Trophoblast cell (in vitro differentiated cells and primary cell): ENCODE measurements around the gene SLC4A8.
A peak's percentile ranks its signal among the peaks of the same experiment; 100 is the strongest.

Experiments used
- DNase-seq, 2 donors: peaks; one replicate each; pipeline ENCODE4 v3.0.0-alpha.2; 2016
- H2AFZ ChIP-seq: 2 replicates; pipeline ENCODE4 v1.6.1; 2013; ENCODE audit warnings: low read length, moderate library complexity, mild to moderate bottlenecking; ENCODE audit not compliant: insufficient read depth, poor library complexity
- H2AK5ac ChIP-seq: 2 replicates; pipeline ENCODE4 v1.6.1; 2013; ENCODE audit warnings: mild to moderate bottlenecking, low read length
- H2BK120ac ChIP-seq: 2 replicates; pipeline ENCODE4 v1.6.1; 2013; ENCODE audit warnings: low read length, mild to moderate bottlenecking, moderate library complexity; ENCODE audit not compliant: insufficient read depth, poor library complexity
- H2BK12ac ChIP-seq: 2 replicates; pipeline ENCODE4 v1.6.1; 2013; ENCODE audit warnings: mild to moderate bottlenecking, low read length, moderate library complexity
- H2BK5ac ChIP-seq: 2 replicates; pipeline ENCODE4 v1.6.1; 2013; ENCODE audit warnings: low read length, low read depth, moderate library complexity, mild to moderate bottlenecking; ENCODE audit not compliant: poor library complexity
- H3K14ac ChIP-seq: 2 replicates; pipeline ENCODE4 v1.6.1; 2013; ENCODE audit warnings: mild to moderate bottlenecking, low read length
- H3K18ac ChIP-seq: 2 replicates; pipeline ENCODE4 v1.6.1; 2013; ENCODE audit warnings: mild to moderate bottlenecking, low read length
- H3K23ac ChIP-seq: 2 replicates; pipeline ENCODE4 v1.6.1; 2013; ENCODE audit warnings: low read length
- H3K27ac ChIP-seq: 2 replicates; pipeline ENCODE4 v1.5.1; 2013; ENCODE audit warnings: low read depth, mild to moderate bottlenecking, inconsistent platforms, low read length, moderate library complexity
- H3K27me3 ChIP-seq: 2 replicates; pipeline ENCODE4 v1.6.1; 2013; ENCODE audit warnings: inconsistent platforms, mild to moderate bottlenecking, low read length, moderate library complexity; ENCODE audit not compliant: insufficient read depth
- H3K36me3 ChIP-seq, 2 experiments: 1 replicate in 1 of 2; 2 replicates in 1 of 2; pipeline ENCODE4 v1.6.1; 2013; ENCODE audit warnings: low read length in 2 of 2, mild to moderate bottlenecking in 2 of 2, moderate library complexity in 1 of 2; ENCODE audit not compliant: insufficient read depth in 2 of 2, control insufficient read depth in 1 of 2
- H3K4ac ChIP-seq: 2 replicates; pipeline ENCODE4 v1.6.1; 2013; ENCODE audit warnings: low read depth, mild to moderate bottlenecking, low read length, moderate library complexity
- H3K4me1 ChIP-seq, 2 experiments: 1 replicate in 1 of 2; 2 replicates in 1 of 2; pipeline ENCODE4 v1.6.1; 2013; ENCODE audit warnings: low read length in 2 of 2, mild to moderate bottlenecking in 2 of 2, moderate library complexity in 1 of 2; ENCODE audit not compliant: insufficient read depth in 2 of 2, control insufficient read depth in 1 of 2
- H3K4me2 ChIP-seq: 2 replicates; pipeline ENCODE4 v1.6.1; 2013; ENCODE audit warnings: inconsistent platforms, mild to moderate bottlenecking, low read length, moderate library complexity
- H3K4me3 ChIP-seq: 2 replicates; pipeline ENCODE4 v1.5.1; 2013; ENCODE audit warnings: mild to moderate bottlenecking, low read depth, low read length, inconsistent platforms
- H3K79me1 ChIP-seq: one replicate; pipeline ENCODE4 v1.6.1; 2013; ENCODE audit warnings: low read length
- H3K79me2 ChIP-seq: 2 replicates; pipeline ENCODE4 v1.6.1; 2013; ENCODE audit warnings: low read length, mild to moderate bottlenecking; ENCODE audit not compliant: control insufficient read depth, insufficient read depth, poor library complexity
- H3K9ac ChIP-seq: 2 replicates; pipeline ENCODE4 v1.6.1; 2013; ENCODE audit warnings: mild to moderate bottlenecking, low read length
- H3K9me3 ChIP-seq: 2 replicates; pipeline ENCODE4 v1.6.1; 2013; ENCODE audit warnings: low read depth, mild to moderate bottlenecking, control low read depth, inconsistent platforms, low read length; ENCODE audit not compliant: insufficient read depth
- H4K12ac ChIP-seq: 2 replicates; pipeline ENCODE4 v1.6.1; 2013; ENCODE audit warnings: low read depth, mild to moderate bottlenecking, low read length, moderate library complexity
- H4K8ac ChIP-seq: 2 replicates; pipeline ENCODE4 v1.6.1; 2013; ENCODE audit warnings: low read depth, mild to moderate bottlenecking, low read length, moderate library complexity
- H4K91ac ChIP-seq: one replicate; pipeline ENCODE4 v1.6.1; 2013; ENCODE audit warnings: low read depth, mild to moderate bottlenecking, low read length, moderate library complexity
- whole genome bisulfite sequencing: extraction: QIAGEN DNeasy Blood & Tissue Kit; methylation state at CpG from one replicate; pipeline ENCODE4 v1.1.7; 2013; ENCODE audit warnings: missing lambda C conversion rate; ENCODE audit not compliant: insufficient read length, insufficient coverage; ENCODE audit errors: extremely low coverage; 5-methylcytosine and 5-hydroxymethylcytosine counted together

SLC4A8 gene

DNA sequence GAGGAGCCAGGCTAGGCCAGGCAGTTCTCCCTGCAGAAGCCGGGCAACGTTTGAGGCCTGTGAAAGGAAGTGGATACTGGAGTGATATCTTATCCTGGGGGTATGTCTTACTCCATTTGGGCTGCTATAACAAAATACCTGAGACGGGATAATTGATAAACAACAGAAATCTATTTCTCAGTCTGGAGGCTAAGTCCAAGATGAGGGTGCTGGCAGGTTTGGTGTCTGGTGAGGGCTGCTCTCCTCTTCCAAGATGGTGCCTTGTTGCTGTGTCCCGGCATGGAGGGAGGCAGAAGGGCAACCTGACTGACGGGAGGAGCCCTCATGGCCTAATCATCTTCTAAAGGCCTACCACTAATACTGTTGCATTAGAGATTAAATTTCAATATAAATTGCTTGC lies 17.8 kb upstream of the SLC4A8 start:
- Histone ChIP-seq H3K9me3 (no peaks in the 10 kb centered on the region), H3K18ac (peak overlapping the region; percentile 47), H2AFZ (no peak overlapping the region), H2BK5ac (peak overlapping the region; percentile 58), H3K4me2 (no peak overlapping the region), H3K79me1 (peaks cover 47% of the 10 kb centered on the region), H3K14ac (peak overlapping the region; percentile 41), H2BK12ac (peak overlapping the region; percentile 79), H4K8ac (peak overlapping the region; percentile 70), H3K4me1 (peaks cover 32 to 37% of the 10 kb centered on the region in 2 experiments), H3K79me2 (peaks cover 7% of the 10 kb centered on the region), H3K36me3 (peaks cover 9 to 10% of the 10 kb centered on the region in 2 experiments), H4K91ac (peak overlapping the region; percentile 89), H2BK120ac (peak overlapping the region; percentile 70), H3K4ac (peak overlapping the region; percentile 75), H3K23ac (no peak overlapping the region), H3K27me3 (no peaks in the 10 kb centered on the region), H4K12ac (no peak overlapping the region), H3K27ac (peak overlapping the region; percentile 28), H3K4me3 (no peak overlapping the region), H2AK5ac (peak overlapping the region; percentile 80), H3K9ac (no peak overlapping the region)
- WGBS, result no CpG with 5 or more reads among the region's 5 CpGs
- DNase-seq, result no peak

DNA sequence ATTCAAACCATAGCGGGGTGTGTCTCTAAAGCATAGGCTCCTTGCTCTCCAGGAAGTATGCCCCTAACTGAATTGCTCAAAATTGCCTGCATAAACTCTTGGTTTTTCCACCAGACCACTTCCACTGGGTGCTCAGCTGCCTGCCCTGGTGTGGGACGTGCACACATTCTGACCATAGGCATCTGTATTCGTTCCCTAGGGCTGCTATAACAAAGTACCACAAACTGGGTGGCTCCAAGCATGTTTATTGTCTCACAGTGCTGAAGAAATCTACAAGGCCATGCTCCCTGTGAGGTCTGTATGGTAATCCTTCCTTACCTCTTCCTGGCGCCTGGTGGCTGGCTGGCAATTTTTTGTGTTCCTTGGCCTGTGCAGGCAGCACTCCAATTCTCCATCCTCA lies 17.0 kb upstream of the SLC4A8 start:
- Histone ChIP-seq H3K4ac (no peak overlapping the region), H4K91ac (peak overlapping the region; percentile 89), H4K8ac (peak overlapping the region; percentile 47), H3K9ac (no peak overlapping the region), H2BK5ac (peak overlapping the region; percentile 45), H3K36me3 (peaks cover 5 to 10% of the 10 kb centered on the region in 2 experiments), H2AFZ (no peak overlapping the region), H3K79me2 (peaks cover 7% of the 10 kb centered on the region), H3K18ac (peak overlapping the region; percentile 35), H3K23ac (no peak overlapping the region), H4K12ac (no peak overlapping the region), H3K79me1 (peaks cover 47% of the 10 kb centered on the region), H2BK120ac (peak overlapping the region; percentile 0), H3K14ac (peak overlapping the region; percentile 62), H3K4me1 (peaks cover 31 to 36% of the 10 kb centered on the region in 2 experiments), H3K27me3 (no peaks in the 10 kb centered on the region), H3K4me2 (no peak overlapping the region), H3K4me3 (no peak overlapping the region), H2AK5ac (no peak overlapping the region), H3K27ac (peak overlapping the region; percentile 88), H3K9me3 (no peaks in the 10 kb centered on the region), H2BK12ac (peak overlapping the region; percentile 42)
- no CpG with 5 or more reads among the region's 4 CpGs for WGBS
- DNase-seq, result no peak

DNA sequence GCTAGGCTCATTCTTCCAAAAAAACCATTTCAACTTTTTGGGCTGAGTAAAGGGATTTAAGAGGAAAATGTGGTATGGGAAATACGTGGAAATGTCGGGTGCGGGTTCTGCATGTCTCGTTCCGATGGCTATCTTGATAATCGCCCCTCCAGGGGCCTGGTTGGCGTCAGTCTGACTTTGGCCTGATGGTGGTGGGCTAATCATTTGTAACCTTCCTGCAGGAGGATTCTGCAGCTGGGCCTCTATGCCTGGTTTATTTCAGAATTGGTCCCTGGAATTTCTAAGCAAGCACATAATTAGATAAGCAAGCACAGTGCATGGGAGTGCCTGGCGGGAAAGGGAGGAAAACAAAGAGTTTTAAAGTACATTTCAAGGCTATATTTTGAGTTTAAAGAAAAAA lies 14.8 kb upstream of the SLC4A8 start:
- Histone ChIP-seq H3K27me3 (no peaks in the 10 kb centered on the region), H2BK120ac (no peak overlapping the region), H2AFZ (no peak overlapping the region), H3K23ac (no peak overlapping the region), H3K36me3 (peaks cover 3 to 5% of the 10 kb centered on the region in 2 experiments), H4K12ac (no peak overlapping the region), H2BK12ac (no peak overlapping the region), H3K9me3 (no peaks in the 10 kb centered on the region), H2AK5ac (no peak overlapping the region), H3K4me3 (no peak overlapping the region), H3K4ac (no peak overlapping the region), H3K9ac (no peak overlapping the region), H2BK5ac (peak overlapping the region; percentile 99), H3K4me2 (no peak overlapping the region), H3K14ac (no peak overlapping the region), H3K4me1 (peaks cover 17 to 19% of the 10 kb centered on the region in 2 experiments), H3K18ac (no peak overlapping the region), H3K79me1 (peaks cover 39% of the 10 kb centered on the region), H3K79me2 (peaks cover 7% of the 10 kb centered on the region), H4K8ac (no peak overlapping the region), H3K27ac (peak overlapping the region; percentile 98), H4K91ac (peak overlapping the region; percentile 97)
- peak; percentile 78 to 82 for DNase-seq
- no CpG with 5 or more reads among the region's 8 CpGs for WGBS

DNA sequence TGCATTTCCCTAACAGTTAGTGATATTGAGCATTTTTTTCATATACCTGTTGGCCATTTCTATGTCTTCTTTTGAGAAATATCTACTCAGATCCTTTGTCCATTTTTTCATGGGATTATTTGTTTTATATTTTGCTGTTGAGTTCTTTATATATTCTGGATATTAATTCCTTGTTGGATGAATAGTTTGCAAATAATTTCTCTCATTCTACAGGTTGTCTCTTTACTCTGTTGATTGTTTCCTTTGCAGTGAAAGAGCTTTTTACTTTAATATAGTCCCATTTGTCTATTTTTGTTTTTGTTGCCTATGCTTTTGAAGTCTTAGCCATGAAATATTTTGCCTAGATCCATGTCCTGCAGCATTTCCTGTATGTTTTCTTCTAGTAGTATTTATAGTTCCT lies 11.5 kb upstream of the SLC4A8 start:
- H3K14ac ChIP-seq, result no peak overlapping the region
- H2AK5ac ChIP-seq, result no peak overlapping the region
- H3K9me3 ChIP-seq, result no peaks in the 10 kb centered on the region
- peaks cover 5% of the 10 kb centered on the region in 2 experiments for H3K36me3 ChIP-seq
- H2BK12ac ChIP-seq, result no peak overlapping the region
- H3K4ac ChIP-seq, result no peak overlapping the region
- H4K8ac ChIP-seq, result no peak overlapping the region
- no peak overlapping the region for H3K18ac ChIP-seq
- H3K23ac ChIP-seq, result no peak overlapping the region
- H3K27ac ChIP-seq, result no peak overlapping the region
- H4K91ac ChIP-seq, result no peak overlapping the region
- H3K4me3 ChIP-seq, result no peak overlapping the region
- H3K4me2 ChIP-seq, result no peak overlapping the region
- no peak overlapping the region for H3K9ac ChIP-seq
- H2BK5ac ChIP-seq, result no peak overlapping the region
- no peak for DNase-seq
- H4K12ac ChIP-seq, result no peak overlapping the region
- H3K27me3 ChIP-seq, result no peaks in the 10 kb centered on the region
- H2AFZ ChIP-seq, result no peak overlapping the region
- peaks cover 7% of the 10 kb centered on the region for H3K79me2 ChIP-seq
- no peak overlapping the region for H2BK120ac ChIP-seq
- H3K79me1 ChIP-seq, result peaks cover 37% of the 10 kb centered on the region
- H3K4me1 ChIP-seq, result peaks cover 14% of the 10 kb centered on the region in 2 experiments
